NCI-H748 (cell line): ENCODE measurements around the gene PARD3B.

Experiments
- DNase-seq: peaks from one replicate; lab custom pipeline; 2025; ENCODE audit not compliant: unreplicated experiment; lab: John Stamatoyannopoulos, UW

The PARD3B gene, protein sequence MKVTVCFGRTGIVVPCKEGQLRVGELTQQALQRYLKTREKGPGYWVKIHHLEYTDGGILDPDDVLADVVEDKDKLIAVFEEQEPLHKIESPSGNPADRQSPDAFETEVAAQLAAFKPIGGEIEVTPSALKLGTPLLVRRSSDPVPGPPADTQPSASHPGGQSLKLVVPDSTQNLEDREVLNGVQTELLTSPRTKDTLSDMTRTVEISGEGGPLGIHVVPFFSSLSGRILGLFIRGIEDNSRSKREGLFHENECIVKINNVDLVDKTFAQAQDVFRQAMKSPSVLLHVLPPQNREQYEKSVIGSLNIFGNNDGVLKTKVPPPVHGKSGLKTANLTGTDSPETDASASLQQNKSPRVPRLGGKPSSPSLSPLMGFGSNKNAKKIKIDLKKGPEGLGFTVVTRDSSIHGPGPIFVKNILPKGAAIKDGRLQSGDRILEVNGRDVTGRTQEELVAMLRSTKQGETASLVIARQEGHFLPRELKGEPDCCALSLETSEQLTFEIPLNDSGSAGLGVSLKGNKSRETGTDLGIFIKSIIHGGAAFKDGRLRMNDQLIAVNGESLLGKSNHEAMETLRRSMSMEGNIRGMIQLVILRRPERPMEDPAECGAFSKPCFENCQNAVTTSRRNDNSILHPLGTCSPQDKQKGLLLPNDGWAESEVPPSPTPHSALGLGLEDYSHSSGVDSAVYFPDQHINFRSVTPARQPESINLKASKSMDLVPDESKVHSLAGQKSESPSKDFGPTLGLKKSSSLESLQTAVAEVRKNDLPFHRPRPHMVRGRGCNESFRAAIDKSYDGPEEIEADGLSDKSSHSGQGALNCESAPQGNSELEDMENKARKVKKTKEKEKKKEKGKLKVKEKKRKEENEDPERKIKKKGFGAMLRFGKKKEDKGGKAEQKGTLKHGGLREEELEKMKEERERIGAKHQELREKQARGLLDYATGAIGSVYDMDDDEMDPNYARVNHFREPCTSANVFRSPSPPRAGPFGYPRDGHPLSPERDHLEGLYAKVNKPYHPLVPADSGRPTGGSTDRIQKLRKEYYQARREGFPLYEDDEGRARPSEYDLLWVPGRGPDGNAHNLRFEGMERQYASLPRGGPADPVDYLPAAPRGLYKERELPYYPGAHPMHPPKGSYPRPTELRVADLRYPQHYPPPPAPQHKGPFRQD (N-terminal part only)

GRCh38 chr2:204544961-204545860 is at the start of gene PARD3B:
Gene PARD3B (plus strand): TSS chr2:204545475. CDS start chr2:204546000, 525 bp downstream.
- DNase-seq: peak; percentile 89

GRCh38 chr2:204496779-204497178 is 48.5 kb upstream of the PARD3B start:
- DNase-seq: peak; percentile 35

GRCh38 chr2:204497855-204498254 is 47.4 kb upstream of the PARD3B start:
- no peak for DNase-seq

DNA sequence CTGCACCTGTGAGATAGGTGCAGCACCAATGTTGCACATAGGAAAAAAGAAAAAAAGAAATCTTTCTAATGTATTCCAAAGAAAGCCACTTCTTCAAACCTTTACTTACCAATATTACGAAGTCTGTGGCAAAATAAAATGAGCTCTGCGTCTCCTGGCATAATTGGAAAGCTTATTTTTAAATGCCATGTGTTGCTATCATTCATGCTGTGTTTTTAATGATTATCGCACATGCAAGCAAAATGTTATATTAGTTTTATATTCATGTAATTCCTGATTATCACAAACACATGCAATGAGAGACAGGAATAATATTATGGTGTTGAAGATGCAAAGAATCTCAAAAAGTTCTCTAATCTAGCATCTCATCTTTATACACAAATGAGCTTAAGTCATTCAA is 47.0 kb upstream of the PARD3B start:
- no peak for DNase-seq

DNA sequence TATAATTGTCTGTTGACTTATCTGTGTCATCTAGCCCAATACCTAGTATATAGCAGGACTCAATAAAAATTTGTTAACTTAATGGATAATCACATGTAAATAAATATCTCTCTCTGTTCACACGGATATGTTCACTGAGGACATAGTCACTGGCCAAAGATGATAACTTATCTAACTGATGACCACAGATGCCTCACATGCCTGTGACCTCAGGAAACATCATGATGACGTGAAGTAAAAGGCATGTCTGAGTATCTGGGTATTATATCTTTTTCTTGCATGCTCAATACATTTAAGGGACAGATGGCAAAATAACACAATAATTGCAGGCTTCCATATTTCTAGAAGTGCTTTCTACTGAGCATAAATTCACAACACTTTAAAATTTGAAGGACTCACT is 41.4 kb upstream of the PARD3B start:
- DNase-seq: no peak

DNA sequence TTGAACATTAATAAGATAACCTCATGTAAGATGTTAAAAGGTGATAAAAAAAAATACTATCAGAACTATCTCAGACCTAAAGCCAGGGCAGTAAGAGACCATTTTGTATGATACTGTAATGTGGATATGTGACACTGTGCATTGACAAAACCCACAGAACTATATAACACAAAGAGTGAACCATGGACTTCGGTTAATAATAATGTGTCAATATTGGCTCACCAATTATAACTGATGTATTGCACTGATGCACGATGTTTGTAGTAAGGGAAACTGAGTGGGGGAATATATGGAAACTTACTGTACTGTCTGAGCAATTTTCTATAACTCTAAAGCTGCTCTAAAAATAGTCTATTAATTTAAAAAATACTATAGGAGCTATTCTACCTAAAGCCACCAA is 40.7 kb upstream of the PARD3B start:
- DNase-seq: peak; percentile 49

- no peak for DNase-seq
Measured at GRCh38 chr2:204505488-204505887, 39.8 kb upstream of the PARD3B start.

GRCh38 chr2:204505946-204506345 is 39.3 kb upstream of the PARD3B start:
- no peak for DNase-seq

DNA sequence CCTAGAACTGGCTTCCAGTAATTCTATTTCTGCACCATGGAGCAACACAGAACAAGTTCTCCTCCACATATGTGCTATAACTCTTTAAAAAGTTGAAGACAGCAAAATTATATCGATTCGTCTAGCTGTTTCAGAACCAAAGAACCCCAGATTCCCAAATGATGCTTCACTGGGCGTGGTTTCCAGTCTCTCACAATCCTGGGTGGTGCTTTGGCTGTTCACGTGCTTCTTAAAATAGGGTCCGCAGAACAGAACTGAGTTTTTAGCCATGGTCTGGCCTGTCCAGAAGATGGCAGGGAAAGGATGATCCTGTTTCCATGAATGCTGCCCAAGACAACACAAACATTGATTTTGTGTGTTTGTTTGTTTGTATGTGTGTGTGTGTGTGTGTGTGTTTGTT is 37.6 kb upstream of the PARD3B start:
- no peak for DNase-seq

- no peak for DNase-seq
Measured at GRCh38 chr2:204510709-204511420, 34.4 kb upstream of the PARD3B start.

DNA sequence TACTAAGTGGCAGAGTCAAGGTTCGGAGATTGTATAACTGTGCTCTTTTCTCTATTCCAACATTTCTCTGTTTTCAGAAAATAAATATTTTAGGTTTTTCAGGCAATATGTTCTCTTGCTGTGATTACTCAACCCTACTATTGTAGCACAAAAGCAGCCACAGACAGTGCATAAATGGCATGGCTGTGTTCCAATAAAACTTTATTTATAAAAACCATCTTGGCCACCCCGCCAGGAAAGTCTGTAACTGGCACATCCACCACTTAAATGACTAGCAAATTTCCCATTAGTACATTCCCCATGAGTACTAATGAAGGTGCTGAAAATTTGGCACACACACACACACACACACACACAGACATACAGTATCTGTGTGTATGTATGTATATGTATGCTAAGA is 30.8 kb upstream of the PARD3B start:
- no peak for DNase-seq

DNA sequence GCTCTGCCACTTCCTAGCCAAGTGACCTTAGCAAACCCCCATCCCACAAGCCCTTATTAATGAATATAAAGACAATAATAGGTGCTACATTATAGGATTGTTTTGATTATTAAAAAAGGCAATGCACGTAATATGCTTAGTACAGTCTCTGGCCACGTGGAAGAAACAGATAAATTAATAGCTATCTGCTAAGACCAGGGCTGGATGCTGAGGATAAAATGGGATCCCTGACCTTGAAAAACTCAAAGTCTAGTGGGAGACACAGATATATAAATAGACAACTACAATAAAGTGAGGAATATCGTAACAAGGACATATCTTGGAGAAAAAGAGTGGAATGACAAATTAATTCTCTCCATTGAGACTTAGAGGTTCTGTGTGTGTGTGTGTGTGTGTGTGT is 29.9 kb upstream of the PARD3B start:
- DNase-seq: no peak

- DNase-seq: no peak
Measured at GRCh38 chr2:204517154-204517553, 28.1 kb upstream of the PARD3B start.

DNA sequence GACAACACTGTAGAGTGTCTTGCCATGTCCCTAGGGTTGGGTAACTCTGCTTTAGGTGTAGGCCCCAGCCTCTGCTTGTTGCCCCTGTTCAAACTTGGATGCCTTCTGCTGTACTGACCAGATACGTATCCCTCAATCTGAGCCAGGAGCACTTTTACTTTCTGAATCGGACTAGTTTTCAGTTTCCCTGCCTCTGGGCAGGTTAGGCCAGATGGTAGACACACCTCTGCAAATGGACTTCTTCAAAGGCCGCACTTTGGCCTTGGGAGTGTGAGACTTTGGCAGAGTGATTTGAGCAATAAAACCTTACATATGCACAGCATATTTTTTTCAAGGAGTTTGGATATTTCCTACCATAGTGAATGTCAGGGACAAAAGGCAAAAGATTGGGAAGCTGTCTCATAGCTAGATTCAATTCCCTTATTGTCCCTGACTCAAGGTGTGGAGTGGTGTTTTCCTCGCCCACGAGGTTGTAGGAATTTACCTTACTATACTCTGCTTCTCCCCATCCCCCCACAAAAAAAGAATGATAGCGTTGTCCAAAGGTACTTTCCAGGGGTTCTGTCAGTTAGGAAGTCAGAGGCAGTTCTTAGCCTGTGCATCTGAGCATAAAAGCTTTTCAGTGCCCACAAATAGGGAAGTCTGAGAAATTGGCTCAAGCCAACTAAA is 15.3 kb upstream of the PARD3B start:
- no peak for DNase-seq

DNA sequence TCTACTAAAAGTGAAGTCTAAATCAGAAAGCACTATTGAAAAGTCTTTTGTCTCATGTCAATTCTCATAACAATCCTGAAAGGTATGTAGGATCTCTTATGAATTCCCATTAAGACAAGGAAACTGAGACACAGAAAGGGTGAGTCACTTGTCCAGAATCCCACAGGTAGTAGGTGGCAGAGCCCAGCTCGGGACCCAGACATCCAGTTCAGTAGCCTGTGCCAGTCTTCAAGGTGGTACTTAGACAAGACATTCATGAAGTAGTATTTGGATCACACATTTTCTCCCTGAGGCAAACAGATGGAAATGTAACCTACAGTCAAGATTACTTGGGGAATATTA is 14.8 kb upstream of the PARD3B start:
- DNase-seq: no peak

DNA sequence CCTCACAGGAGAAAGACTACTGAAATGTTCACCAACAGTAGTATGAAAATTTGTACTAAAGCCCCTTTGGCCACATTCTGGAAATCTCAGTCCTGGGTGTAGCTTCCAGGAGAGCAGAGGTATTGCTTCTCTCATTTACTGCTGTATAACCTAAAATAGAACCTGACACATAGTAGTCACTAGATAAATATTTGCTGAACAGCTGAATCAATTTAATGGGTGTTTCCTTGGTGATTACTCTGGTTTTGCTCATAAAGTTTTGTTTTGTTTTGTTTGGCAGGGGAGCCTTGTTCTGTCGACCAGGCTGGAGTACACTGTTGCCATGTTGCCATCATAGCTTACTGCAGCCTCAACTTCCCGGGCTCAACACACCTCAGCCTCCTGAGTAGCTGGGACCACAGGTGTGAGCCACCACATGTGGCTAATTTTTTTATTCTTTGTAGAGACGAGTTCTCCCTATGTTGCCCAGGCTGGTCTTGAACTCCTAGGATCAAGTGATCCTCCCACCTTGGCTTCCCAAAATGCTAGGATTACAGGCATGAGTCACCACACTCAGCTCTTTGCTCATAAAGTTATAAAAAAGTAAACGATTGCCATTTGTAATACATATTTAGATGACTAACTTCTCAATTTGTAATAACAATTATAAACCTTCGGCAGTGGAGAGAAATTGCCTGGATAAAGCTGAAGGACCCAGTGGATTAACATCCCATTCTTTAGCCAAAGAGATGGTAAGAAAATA is 11.5 kb upstream of the PARD3B start:
- DNase-seq: peak; percentile 75

DNA sequence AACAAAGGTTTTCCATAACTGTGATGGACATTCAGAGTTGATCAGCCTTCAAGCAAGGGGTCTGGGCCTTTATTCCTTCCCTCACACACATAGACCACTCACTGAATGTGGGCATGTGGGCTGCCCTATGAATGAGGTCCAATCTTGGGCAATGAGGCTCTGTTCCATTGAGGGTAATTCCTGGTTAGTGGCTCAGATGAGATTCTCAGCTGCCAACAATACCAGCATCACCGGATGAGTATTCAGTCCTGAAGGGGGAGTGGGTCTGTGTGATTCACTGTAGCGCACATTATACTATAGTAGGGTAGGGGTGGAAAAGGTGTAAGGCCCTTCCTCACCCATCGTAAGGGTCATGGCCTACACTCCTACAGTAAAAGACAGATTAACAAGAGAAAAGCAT is 9.9 kb upstream of the PARD3B start:
- DNase-seq: no peak

DNA sequence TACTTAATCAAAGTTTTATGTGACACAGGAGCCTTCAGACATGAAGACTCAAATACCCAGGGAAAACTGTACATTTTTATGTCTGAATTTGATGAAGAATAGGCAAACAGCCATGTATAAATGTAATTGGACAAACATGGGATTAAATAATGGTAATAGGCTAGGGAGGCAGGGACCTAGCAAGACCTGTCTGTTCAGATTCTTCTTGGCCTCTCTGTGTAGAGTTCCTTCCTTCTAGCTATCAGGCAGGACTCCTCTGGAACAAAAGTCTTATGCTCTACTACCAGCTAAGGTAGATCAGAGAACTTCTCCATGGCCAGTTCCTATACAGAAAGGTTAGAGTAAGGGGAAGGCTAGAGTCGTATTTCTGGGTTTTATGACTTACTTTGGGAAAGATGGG is 9.5 kb upstream of the PARD3B start:
- no peak for DNase-seq
